ENCODE data around the gene IL1RAP. TPM values are rescaled to one million over a fixed set of nuclear protein-coding genes. Genes with fewer than 3 reads are reported as not detected.

Gene IL1RAP, protein sequence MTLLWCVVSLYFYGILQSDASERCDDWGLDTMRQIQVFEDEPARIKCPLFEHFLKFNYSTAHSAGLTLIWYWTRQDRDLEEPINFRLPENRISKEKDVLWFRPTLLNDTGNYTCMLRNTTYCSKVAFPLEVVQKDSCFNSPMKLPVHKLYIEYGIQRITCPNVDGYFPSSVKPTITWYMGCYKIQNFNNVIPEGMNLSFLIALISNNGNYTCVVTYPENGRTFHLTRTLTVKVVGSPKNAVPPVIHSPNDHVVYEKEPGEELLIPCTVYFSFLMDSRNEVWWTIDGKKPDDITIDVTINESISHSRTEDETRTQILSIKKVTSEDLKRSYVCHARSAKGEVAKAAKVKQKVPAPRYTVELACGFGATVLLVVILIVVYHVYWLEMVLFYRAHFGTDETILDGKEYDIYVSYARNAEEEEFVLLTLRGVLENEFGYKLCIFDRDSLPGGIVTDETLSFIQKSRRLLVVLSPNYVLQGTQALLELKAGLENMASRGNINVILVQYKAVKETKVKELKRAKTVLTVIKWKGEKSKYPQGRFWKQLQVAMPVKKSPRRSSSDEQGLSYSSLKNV
- 8.7 and 9.2 TPM in 2 replicates for total RNA-seq
- polyA plus RNA-seq, result 3.4 and 4.3 TPM in 2 replicates
- 5.1 and 6.4 TPM in 2 replicates for polyA plus RNA-seq (2011; cell fraction: cytosol; rRNA removed)
- 7.1 and 9.7 TPM in 2 replicates for polyA plus RNA-seq (2011; cell fraction: nucleus; rRNA removed)
- 3.1 and 4.0 TPM in 2 replicates for polyA plus RNA-seq (2012)
- polyA minus RNA-seq, result 17.1 and 22.2 TPM in 2 replicates
- polyA minus RNA-seq (2011; cell fraction: cytosol; rRNA and poly(A)+ RNA removed), result 10.3 TPM
- polyA minus RNA-seq (2011; cell fraction: nucleus; rRNA and poly(A)+ RNA removed), result 20.5 and 43.4 TPM in 2 replicates
- percentile 57 among the genes with signal in this experiment for Bru-seq, nascent RNA
- BruChase-seq, experiment 1, labeled RNA remaining after a 6-hour chase, result percentile 44 among the genes with signal in this experiment
- BruChase-seq, experiment 2, labeled RNA remaining after a 2-hour chase, result percentile 48 among the genes with signal in this experiment
- long read RNA-seq, full-length matches to known transcripts, result 4 of 7 reads
- long read RNA-seq, partial matches to known transcripts, result 1 of 7 reads
- long read RNA-seq, other reads (novel, unspliced or antisense), result 2 of 7 reads

DNA sequence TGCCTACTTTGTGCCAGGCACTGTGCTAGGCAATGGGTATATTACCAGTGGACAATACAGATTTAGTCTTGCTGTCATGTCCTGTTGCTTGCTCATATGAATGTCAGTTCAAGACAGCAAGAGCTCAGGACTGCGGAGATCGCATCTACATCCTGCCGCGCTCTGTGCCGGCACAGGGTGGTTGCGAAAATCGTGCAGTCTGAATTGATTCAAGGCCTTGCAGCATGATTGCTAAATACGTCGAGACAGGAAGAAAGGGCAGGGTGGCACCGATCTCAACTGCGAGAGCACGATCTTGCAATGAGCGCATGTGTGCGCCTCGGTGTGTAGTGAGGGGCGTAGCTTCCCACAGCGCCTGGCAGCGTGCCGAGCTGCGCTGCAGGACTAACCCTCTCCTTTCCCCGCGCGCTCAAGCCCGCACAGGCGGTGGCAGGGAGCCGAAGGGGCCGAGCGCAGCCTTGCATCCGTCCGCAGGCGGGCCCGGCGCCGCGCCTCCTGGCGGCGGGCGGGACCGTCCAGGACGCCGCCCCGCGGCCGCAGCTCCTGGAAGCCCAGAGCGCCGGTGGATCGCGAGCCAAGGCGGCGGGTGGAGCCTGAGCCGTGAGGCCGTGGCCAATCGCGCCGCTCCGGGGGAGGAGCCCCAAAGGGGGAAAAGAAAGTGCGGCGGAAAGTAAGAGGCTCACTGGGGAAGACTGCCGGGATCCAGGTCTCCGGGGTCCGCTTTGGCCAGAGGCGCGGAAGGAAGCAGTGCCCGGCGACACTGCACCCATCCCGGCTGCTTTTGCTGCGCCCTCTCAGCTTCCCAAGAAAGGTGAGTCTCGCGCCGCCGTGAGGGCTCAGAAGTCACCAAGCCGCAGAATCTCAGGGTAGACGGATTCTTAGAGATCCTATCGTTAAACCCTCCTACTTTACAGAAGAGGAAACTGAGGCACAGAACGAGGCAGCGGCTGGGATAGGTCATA lies at the start of gene IL1RAP:
TSS of gene IL1RAP (plus strand) at position 677 of the 962 bp plus-strand sequence. CDS start 50,205 bp downstream, outside the sequence.
- Histone ChIP-seq H3K4me3 (replicated peaks in 1 of 3; ENCODE audit: insufficient read depth in 1 of 3, low read depth in 1 of 3, low read length in 3 of 3) (peak within 1 kb of the TSS; percentile 67 to 93 (median 87)), H3K36me3 (ENCODE audit: control insufficient read depth in 2 of 2, extremely low read depth in 1 of 2, insufficient read depth in 2 of 2, low read length in 2 of 2) (no peaks in the 10 kb centered on the region), H3K9me1 (replicated peaks; ENCODE audit: control insufficient read depth, extremely low read depth, insufficient read depth, low read length) (no peaks in the 10 kb centered on the region), H3K79me2 (ENCODE audit: control insufficient read depth, insufficient read depth, low read length) (no peaks in the 10 kb centered on the region), H3K4me1 (ENCODE audit: control insufficient read depth, extremely low read depth, insufficient read depth, low read length) (peaks cover 6% of the 10 kb centered on the region), H3K4me2 (ENCODE audit: insufficient read depth, low read length) (peak within 1 kb of the TSS; percentile 93), H3K27me3 (ENCODE audit: control insufficient read depth in 2 of 2, insufficient read depth in 2 of 2, low read length in 2 of 2) (no peaks in the 10 kb centered on the region), H3K27ac (ENCODE audit: insufficient read depth, low read depth, low read length) (peak within 1 kb of the TSS; percentile 45), H3K9me3 (replicated peaks; ENCODE audit: control insufficient read depth, insufficient read depth, low read length) (no peaks in the 10 kb centered on the region), H3K9ac (replicated peaks; ENCODE audit: extremely low read depth, insufficient read depth, low read length) (peak within 1 kb of the TSS; percentile 79), H2AFZ (ENCODE audit: low read depth, low read length) (peak within 1 kb of the TSS; percentile 96), H4K20me1 (replicated peaks; ENCODE audit: control insufficient read depth, extremely low read depth, insufficient read depth, low read length) (no peaks in the 10 kb centered on the region)
- DNase-seq (ENCODE audit: low read depth, low spot score) (peak; percentile 91), FAIRE-seq (peak; percentile 89)
- CTCF ChIA-PET, result interaction anchor here (0.5 to 2.8 kb wide), 27 partner anchors 9 to 822 kb away, joined by 3 to 59 read pairs (median 4); partner anchors contain the start of gene P3H2
- TSS peak; percentile 47 for BruUV-seq (replicated peaks)
- intact Hi-C loops (cut with micrococcal nuclease) (loop anchor here (1.0 to 10.0 kb wide), 8 partner anchors 19 to 549 kb away; no protein-coding TSS in a partner anchor), dilution Hi-C loops (cut with MboI; ENCODE audit: extremely low pct_ligation_motif_present, low sequenced_read_pairs) (no loop called here)
- TF ChIP-seq, protein P1, sequence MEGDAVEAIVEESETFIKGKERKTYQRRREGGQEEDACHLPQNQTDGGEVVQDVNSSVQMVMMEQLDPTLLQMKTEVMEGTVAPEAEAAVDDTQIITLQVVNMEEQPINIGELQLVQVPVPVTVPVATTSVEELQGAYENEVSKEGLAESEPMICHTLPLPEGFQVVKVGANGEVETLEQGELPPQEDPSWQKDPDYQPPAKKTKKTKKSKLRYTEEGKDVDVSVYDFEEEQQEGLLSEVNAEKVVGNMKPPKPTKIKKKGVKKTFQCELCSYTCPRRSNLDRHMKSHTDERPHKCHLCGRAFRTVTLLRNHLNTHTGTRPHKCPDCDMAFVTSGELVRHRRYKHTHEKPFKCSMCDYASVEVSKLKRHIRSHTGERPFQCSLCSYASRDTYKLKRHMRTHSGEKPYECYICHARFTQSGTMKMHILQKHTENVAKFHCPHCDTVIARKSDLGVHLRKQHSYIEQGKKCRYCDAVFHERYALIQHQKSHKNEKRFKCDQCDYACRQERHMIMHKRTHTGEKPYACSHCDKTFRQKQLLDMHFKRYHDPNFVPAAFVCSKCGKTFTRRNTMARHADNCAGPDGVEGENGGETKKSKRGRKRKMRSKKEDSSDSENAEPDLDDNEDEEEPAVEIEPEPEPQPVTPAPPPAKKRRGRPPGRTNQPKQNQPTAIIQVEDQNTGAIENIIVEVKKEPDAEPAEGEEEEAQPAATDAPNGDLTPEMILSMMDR (IDR thresholded peaks at IDR 0.05; ENCODE audit: extremely low read depth in 1 of 2, insufficient read depth in 1 of 2, low read depth in 1 of 2, low read length in 2 of 2), result peak; percentile 48 to 77
- TF ChIP-seq POLR2A (IDR thresholded peaks at IDR 0.05; ENCODE audit: low read depth, low read length) (no peak), POLR2AphosphoS5 (IDR thresholded peaks at IDR 0.05; ENCODE audit: insufficient read depth, low read depth, low read length) (peak; percentile 23)
- POLR2A ChIA-PET, result no interaction called here

All from endothelial cell of umbilical vein (primary cell).